GM23338 (cell line): Measurements from ENCODE around the gene SLC38A8.

Source experiments
- CTCF ChIP-seq, 2 experiments: fragments of 200-600 bp in 1 of 2; sonication (generic) in 1 of 2; conservative IDR thresholded peaks; 2 replicates each; pipeline versions ENCODE4 v1.5.1 to v1.6.1; 2016 to 2017; ENCODE audit warnings: antibody characterized with exemption in 2 of 2, low read depth in 2 of 2, mild to moderate bottlenecking in 2 of 2, moderate library complexity in 1 of 2
- JUNB ChIP-seq: IDR thresholded peaks from one replicate; pipeline ENCODE4 v1.6.1; 2016; ENCODE audit warnings: antibody characterized with exemption; ENCODE audit not compliant: unreplicated experiment
- REST ChIP-seq: IDR thresholded peaks from one replicate; pipeline ENCODE4 v1.6.1; 2018; ENCODE audit warnings: antibody characterized with exemption; ENCODE audit not compliant: unreplicated experiment

GRCh38 chr16:84055366-84055765, 12.8 kb upstream of the SLC38A8 start:
- TF ChIP-seq REST (no peak), CTCF (conservative IDR thresholded peaks at IDR 0.05; ENCODE audit: low read depth in 2 of 2) (no peak), JUNB (no peak)
